DMS114 treated with DMSO at 0.1 percent for 48 hours (cell line): ENCODE measurements around the gene IL10RA.
"Not testable (repeated sequence)": the region's sequence is repeated elsewhere in the genome, so short reads cannot be mapped to it uniquely, and the experiment has no call there.

Experiments used
- DNase-seq: peaks from one replicate; lab custom pipeline; 2025; ENCODE audit not compliant: unreplicated experiment; lab: John Stamatoyannopoulos, UW

The IL10RA gene

DNA sequence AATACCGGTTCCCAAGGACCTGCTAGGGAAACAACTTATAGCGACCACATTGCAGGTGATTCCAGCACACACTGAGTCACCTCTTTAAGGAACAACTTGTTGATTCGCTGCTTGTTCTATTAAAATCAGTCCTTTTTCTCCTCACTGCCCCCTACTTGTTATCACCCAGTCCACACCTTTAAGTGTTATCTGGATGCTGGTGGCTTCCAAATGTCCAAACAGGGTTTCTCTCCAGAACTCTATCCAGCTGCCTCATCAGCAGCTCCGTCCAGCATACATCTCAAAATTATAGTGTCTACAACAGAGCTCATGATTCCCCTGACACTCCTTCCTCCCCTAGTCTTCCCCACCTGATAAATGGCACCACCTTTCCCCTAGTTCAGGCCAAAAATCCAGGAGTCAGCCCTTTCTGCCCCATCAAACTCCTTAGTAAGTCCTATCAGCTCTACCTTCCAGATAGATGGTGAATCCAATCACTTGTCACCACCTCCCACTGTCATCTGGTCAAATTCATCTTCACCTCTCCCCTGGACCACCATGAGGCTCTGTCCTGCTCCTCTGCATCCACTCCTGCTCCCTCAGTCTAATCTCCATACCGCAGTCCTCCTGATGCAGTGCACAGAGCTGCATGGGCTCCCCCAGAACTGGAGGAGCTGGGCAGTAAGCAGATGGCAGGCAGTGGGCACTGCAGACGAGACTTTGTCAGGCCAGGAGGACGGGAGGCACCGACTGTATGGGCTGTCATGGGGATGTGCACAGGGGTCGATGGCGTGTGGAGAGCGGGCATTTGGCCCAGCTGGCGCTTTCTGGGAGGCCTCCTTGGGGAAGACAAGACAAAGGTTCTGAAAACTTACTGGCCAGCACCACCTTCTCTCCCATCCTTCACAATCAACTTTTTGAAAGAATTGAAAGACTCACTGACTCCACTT lies 19.3 kb downstream of the IL10RA start:
- DNase-seq: no peak

DNA sequence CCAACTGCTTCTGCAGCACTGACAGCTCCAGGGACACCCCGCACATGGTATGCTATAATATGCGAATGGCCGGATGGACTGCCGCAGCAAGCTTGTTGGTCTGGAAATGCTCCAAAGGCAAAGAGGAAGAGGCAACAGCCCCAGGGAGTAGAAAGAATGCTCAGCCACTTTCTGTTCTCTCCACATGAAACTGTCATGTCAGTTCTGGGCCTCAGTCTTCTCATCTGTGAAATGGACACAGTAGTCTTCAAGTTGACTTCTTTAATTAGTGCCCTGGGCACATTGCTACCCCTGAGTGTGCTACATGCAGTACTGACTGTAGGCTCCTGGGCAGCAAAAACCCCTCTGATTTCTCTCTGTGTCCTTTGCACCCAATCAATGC lies 19.9 kb downstream of the IL10RA start:
- DNase-seq: no peak

DNA sequence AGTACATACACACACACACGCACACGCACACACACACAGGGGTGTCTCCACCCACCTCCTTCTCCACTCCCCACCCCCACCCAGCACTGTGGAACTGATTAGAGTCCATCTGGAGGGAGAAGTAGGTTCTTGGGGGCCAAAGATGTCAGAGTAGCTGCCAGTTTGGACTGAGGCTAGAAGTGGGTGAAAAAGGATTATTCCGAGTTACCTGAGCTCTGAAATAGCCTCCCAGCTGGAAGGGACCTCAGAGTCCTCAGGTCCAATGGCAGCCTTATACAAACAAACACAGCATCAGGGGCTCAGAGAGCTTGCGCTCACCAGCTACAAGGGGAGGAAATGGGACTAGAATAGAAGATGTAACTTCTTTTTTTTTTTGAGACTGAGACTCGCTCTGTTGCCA lies 20.8 kb downstream of the IL10RA start:
- no peak for DNase-seq

DNA sequence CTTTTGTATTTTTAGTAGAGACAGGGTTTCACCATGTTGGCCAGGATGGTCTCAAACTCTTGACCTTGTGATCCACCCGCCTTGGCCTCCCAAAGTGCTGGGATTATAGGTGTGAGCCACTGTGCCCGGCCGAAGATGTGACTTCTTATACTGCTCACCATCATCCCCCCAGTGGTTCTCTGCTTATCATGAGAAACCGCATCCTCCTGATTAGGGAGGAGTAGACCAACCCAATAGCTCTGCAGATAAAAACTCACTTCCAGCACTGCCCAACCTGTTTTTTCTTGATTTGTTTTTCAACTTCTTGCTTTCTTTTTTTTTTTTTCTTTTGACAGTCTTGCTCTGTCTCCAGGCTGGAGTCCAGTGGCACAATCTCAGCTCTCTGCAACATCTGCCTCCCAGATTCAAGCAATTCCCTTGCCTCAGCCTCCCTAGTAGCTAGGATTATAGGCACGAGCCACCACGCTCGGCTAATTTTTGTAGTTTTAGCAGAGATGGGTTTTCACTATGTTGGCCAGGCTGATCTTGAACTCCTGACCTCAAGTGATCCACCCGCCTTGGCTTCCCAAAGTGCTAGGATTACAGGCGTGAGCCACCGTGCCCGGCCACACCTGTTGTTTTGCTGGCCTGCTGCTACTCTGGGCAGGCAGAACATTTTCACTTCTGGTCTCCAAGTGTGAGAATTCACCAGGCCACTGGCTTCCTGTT lies 21.5 kb downstream of the IL10RA start:
- not testable (repeated sequence) for DNase-seq

DNA sequence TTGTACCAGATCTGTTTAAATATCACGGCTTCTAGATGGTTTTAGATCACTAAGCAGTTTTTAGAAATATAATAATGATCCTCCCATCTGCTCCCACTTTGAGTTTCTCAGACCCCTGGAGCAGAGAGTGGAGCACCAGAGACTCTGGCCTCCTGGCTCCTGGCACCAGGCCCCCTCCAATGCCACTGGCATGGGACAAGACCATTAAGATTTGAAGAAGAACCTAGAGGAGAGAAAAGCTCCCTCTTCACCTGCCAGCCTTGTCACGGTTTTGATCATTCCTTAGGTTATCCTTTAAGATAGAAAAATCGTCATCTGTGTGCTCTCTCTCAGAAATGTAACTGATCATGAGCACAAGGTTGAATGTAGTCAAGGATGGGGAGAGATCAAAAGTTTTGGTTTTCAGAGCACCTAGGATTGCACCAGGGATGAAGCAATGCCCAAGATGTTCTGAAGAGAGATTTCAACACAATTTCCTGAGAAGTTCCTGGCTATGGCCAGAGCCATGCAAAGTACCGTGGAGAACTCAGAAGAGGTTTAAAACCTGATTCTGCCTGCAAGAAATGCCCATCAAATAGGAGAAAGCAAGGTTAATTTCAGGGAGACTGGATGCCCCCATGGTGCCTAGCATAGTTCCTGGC lies 22.2 kb downstream of the IL10RA start:
- no peak for DNase-seq

DNA sequence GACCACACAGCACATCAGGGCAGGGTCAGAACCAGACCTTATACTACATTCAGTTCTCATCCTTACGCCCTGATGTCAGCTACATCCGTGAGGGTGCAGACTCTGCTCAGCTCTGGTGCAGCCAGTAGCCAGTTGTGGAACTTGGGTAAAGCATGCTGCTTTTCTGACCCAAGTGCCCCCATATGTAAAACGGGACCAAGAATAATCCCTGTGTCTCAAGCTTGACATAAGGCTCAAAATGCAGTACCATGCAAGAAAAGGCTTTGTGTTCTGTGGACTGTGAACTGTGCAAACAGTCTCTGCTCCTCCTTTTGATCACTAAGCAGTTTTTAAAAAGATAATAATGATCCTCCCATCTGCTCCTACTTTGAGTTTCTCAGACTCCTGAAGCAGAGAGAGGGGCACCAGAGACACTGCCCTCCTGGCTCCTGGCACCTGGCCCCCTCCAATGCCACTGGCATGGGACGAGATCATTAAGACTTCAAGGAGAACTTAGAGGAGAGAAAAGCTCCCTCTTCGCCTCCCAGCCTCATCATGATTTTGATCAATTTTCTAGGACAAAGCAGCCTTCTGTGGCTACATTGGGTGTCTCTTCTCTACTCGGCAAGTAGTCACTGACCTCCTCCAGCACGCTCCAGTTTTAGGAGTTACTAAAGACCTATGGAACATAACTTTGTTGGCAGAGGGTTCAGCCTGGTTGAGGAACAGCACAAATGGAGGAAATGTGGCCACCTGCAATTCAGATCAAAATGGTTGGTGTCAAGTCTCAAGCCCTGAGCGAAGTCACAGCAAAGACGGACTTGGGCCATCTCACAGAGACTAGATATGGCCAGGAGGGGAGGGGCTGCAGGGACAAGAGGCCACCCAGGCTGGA lies 23.9 kb downstream of the IL10RA start:
- DNase-seq: no peak

DNA sequence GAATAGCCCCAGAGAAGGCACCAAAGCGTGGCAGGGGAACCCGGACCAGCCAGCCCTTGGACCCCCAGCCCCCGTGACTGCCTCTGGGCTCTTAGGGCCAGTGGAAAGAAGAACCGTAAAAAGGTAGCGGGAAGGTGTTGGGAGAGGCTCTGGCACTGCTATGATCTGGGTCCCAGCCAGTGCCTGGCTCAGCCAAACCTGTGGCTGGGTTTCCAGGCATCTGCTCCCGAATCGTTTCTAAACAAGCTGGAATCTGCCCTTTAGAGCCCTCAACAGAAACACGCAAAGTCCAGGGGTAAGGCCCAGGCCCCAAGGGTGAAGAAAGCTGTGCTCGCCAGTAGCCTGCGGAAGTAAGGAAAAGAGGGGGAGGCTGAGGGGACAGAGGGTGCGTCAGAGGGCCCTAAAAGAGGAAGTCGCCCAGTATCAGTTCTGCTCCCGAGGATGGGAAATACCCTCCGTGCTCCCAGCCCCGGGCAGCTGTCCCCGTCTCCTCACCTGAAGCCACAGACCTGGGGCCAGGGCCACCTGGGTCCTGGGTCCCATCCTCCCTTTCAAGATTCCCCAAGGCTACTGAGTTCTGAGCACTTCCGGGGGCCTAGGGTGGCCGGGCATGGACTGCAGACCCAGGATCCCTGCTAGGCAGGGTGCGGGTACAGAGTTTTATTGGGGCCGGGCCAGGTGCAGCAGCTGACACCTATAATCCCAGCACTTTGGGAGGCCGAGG lies 24.7 kb downstream of the IL10RA start:
- DNase-seq: no peak

DNA sequence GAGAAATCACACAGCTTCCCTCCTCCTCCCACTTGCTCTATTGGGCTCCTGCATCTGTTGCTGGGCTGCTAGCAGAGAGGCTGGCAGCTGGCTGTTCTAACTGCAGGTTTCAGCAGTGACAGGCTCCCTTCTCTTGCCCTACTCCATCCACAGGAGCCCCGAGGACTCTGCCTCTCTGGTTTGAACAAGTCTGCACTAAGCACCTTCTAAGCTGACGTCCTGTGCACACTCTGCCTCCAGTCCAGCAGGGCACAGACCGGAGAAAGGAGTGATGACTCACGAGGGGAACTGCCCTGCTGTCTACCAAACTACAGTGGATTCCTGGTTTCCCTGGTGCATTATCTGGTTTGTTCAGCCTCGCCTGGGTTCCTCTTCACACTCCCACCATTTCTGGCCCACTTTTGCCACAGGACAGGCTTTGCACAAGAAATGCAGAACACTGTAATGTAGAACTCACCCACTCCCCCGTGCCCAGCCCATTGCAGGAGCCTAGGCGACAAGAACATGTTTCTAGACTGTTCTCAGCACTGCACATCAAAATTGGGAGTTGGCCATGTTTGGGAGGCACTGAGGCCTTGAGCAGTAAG lies 26.0 kb downstream of the IL10RA start:
- DNase-seq: no peak

DNA sequence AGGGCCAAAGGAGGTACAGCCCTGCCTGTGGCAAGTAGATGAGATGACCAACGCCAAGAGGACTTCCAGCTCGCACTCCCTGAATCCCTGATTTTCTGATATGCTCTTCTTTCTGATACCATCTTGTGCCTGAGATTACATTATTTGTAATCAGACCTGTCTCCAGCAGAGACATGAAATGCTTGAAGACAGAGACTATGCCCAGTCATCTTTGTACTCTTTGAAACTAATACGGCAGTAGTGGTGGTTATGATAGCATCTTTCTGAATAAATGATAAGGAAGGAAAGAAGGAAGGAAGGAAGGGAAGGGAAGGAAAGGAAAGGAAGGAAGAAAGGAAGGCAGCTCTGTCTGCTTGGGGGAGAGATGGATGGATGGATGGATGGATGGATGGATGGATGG lies 27.8 kb downstream of the IL10RA start:
- no peak for DNase-seq

DNA sequence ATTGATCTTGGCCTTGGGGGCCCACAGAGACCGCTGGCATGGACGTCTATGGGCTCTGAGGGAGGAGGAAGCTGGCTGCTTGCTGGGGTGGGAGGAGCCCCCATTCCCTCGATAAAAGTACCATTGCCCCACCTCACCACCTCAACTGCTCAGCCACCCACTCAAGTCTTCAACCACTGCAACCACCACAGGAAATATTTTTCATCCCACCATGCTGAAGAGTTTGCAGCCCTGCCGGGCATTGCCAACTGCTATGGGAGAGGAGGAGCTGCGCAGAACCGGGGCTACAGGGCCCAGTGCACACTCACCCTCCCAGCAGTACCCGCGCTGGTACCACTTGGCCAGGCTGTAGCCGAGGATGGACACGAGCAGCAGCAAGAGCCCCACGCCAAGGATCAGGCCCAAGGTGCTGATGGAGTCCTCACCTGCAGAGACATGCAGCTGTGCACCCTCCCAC lies 29.2 kb downstream of the IL10RA start:
- DNase-seq: no peak

DNA sequence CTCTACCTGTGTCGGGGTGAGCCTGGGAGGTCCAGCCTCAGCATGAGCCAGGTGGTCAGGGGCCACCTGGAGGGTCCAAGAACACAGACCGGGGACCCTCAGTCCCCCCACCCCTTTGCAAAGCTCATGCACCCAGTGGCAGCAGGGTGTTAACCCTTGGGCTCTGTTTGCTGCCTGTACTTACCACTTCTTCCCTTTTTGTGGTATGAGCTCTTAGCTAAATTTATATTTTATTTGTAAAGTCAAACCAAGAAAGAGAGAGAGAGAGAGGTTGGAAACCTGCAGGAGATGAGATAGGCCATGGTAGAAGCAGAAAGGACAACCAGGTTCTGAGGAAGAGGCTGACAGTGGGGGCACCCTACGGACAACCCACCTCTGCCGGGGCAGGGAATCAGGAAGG lies 29.9 kb downstream of the IL10RA start:
- no peak for DNase-seq

DNA sequence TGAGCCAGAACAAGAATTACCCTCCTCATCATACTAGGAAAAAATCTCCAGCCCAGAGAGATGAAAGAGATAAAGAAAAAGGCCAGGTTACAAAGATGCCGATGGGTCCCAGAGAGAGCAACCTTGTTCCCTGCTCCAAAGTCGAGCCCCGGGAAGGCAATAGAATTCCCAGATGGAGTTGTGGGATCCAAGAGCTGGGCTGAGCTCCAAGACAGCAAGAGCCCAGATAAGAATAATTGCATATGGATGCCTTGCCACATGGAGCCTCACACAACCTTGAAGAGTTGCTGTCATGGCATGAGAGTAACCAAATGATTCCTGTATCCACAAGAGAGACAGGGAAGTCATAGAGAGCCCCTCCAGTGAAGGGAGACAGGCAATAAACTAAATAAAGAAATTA lies 30.9 kb downstream of the IL10RA start:
- DNase-seq: no peak

DNA sequence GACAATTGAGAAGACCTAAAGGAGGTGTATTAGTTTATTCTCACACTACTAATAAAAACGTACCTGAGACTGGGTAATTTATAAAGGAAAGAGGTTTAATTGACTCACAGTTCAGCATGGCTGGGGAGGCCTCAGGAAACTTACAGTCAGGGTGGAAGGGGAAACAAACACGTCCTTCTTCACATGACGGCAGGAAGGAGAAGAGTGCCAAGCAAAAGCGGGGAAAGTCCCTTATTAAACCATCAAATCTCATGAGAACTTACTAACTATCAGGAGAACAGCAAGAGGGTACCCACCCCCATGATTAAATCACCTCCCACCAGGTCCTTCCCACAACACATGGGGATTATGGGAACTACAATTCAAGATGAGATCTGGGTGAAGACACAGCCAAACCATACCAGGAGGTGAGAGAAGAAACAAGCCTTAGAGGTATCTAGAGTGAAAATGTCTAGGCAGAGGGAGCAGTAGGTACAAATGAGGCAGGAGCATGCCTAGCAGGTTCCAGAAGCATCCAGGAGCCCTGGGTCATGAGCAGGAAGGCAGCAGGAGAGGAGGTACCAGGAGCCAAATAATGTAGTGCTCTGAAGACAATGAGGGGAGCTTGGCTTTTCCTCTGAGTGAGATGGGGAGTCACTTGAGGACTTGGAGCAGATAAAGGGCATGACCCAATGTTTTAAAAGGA lies 31.6 kb downstream of the IL10RA start:
- no peak for DNase-seq

DNA sequence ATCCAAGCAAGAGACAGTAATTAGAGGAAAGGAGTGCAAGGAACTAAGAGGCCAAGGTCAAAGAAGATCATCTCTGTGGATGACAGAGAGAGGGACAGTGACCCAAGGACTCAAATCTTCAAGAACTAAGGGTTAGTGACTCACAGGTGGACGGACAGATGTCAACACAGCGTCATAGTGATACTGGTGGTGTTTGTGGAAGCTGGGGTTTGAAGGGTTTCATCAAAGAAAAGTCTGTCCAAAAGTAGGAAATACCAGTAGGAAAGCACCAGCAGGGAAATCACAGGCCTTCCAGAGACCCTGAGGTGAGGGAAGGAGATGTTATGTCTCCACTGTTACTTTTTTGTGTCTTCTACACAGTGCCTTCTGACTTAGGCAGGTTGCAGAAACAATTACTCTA lies 32.2 kb downstream of the IL10RA start:
- DNase-seq: no peak

DNA sequence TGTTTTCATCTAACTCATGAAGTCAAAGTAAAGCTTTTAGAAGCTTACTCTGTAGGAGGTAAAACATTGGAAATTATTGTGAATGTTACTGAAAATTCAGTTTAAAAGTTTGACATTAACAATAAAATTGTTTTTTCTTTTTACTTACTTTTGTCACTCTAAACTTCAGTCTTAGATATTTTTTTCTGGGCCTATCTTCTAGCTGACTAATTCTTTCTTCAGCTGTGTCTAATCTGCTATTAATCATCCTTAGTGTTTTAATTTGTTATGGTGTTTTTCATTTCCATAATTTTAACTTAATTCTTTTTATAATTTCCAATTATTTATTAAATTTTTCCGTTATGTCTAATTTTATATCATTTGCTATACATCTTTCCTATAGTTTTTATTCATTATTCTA lies 35.0 kb downstream of the IL10RA start:
- DNase-seq: no peak

DNA sequence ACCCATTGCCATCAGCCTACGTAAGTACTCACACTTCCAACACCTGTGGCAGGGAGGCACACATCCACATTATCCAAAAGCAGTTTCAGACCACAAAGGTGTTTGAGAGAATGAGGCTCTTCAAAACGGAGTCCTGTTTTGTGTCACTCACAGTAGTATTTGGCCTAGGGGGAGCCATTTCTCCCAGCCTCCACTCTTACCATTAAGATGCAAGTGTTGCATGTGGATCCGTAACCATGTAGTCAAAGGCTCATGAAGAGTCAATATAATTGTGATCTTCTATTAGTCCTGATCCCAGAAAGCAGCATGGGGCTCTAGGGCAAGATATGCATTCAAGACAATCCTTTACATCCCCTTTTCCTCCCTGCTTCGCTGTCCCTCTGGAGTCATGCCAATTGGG lies 41.5 kb downstream of the IL10RA start:
- no peak for DNase-seq

DNA sequence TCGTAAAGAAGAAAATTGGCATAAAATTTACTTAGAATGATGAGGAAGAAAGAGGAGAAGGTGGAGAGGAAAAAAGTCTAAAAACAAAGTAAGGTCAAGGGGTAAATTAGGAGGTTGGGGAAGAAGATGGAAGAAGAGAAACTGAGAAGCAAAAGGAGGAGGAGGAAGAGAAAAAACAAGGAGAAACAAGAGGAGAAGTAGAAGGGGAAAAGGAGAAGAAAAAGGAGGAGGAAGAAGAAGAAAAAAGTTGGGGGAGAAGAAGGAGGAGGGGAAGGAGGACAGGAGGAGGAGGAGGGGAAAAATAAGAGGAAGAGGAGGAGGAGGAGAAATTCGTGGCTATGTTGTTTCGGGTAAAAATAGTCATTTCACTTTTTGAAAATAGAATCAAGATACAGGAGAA lies 42.4 kb downstream of the IL10RA start:
- no peak for DNase-seq

DNA sequence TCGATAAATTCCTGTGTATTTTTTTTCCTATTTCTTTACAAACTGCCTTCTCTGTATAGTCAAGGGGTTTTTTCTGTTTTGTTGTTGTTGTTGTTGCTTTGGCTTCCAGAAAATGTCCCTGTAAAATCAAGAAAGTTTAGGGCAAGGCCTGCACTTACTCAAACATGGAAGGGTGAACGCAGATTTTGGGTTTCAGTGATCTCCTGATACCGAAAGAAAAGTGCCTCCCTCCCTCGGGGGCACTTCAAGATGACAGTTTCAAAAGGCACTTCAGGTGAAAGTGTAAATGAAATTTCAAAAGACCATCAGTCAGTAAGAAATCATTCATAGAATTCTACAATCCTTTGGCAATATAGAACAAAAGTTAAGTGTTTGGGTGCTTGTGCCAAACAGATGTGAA lies 47.2 kb downstream of the IL10RA start:
- no peak for DNase-seq

DNA sequence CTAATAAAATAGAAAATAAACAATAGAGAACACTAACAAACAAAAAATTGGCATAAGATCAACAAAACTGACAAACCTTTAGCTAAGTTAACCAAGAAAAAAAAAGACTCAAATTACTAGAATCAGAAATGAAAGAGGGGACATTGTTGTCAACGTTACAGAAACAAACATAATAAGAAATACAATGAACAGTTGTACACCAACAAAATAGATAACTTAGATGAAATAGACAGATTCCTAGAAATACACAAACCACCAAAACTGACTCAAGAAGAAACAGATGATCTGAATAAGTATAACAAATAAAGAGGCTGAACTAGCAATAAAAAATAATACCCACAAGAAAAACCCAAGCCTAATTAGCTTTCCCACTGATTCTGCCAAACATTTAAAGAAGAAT lies 55.9 kb downstream of the IL10RA start:
- DNase-seq: no peak
